Right lobe of liver (tissue), 6 donors: ENCODE measurements around the gene ASB13. TPM values are rescaled to one million over a fixed set of nuclear protein-coding genes. Genes with fewer than 3 reads are reported as not detected.

ENCODE experiments used
- ATAC-seq, 4 donors: fragments of 200-7000 bp; cut with Tn5 transposase; one replicate each; pipeline ENCODE4 v1.9.1; 2020; ENCODE audit warnings: mild to moderate bottlenecking in 4 of 4, moderate library complexity in 4 of 4
- DNase-seq, 3 donors: peaks; one replicate each; pipeline ENCODE4 v3.0.0-alpha.2; 2020
- H3K27ac ChIP-seq, 3 donors: fragments of 200-600 bp; one replicate each; pipeline ENCODE4 v1.8.0; 2022
- H3K27me3 ChIP-seq, 2 donors: fragments of 200-600 bp; one replicate each; pipeline ENCODE4 v1.8.0; 2022
- H3K36me3 ChIP-seq, 4 donors: fragments of 200-600 bp; sonication (generic) in 1 of 4; one replicate each; pipeline versions ENCODE4 v1.5.1 to v1.8.0; 2017 to 2022; ENCODE audit warnings: control low read depth in 1 of 4
- H3K4me1 ChIP-seq, 4 donors: fragments of 200-600 bp; sonication (generic) in 1 of 4; one replicate each; pipeline versions ENCODE4 v1.5.1 to v1.8.0; 2017 to 2022; ENCODE audit warnings: control low read depth in 1 of 4
- H3K4me3 ChIP-seq, 3 donors: fragments of 200-600 bp; one replicate each; pipeline ENCODE4 v1.8.0; 2022
- H3K9me3 ChIP-seq, 4 donors: fragments of 200-600 bp; sonication (generic) in 1 of 4; one replicate each; pipeline versions ENCODE4 v1.5.1 to v1.8.0; 2017 to 2022; ENCODE audit warnings: control low read depth in 1 of 4
- POLR2A ChIP-seq: fragments of 450-650 bp; IDR thresholded peaks from one replicate; pipeline ENCODE4 v1.6.1; 2017; ENCODE audit warnings: antibody characterized with exemption, mild to moderate bottlenecking
- WGBS: methylation state at CpG from one replicate; pipeline ENCODE4 v1.1.6; 2018; ENCODE audit warnings: low coverage, low lambda C conversion rate; ENCODE audit not compliant: insufficient coverage; ENCODE audit errors: missing lambda C conversion rate; 5-methylcytosine and 5-hydroxymethylcytosine counted together
- intact Hi-C, 2 donors: fragments of 100-400 bp; cut with DNase I; formaldehyde crosslinking; loops; one replicate each; pipeline versions ENCODE4 v1.11.2 to v1.14.1; 2022
- total RNA-seq, 6 experiments: library from RNA; depleted of rRNA in 2 of 6; stranded (reverse); fragments of >200 nt in 2 of 6; fragmentation: NEBNext Ultra II Directional in 3 of 6; extraction: Animal tissue kit (Norgen Biotek cat#: 25700) in 3 of 6; gene quantifications; one replicate each; pipeline versions ENCODE4 v1.1.0 to v1.2.4, GENCODE V29; 2016 to 2023
- TF ChIP-seq, protein P1 (sequence below), 4 donors: fragments of 200-600 bp in 3 of 4; fragments of 450-650 bp in 1 of 4; IDR thresholded peaks; one replicate each; pipeline versions ENCODE4 v1.5.1 to v1.8.0; 2016 to 2022; ENCODE audit warnings: antibody characterized with exemption in 4 of 4, mild to moderate bottlenecking in 2 of 4
- donor health status: DM: no; HTN: yes; CAD: no.
- donor health status: DM: no; HTN: no; CAD: no.
- donor health status: DM: no; HTN: no; CAD: no.
- donor health status: DM: no; HTN: yes; CAD: no.
- donor health status: DM: no; HTN: yes; CAD: no.

The ASB13 gene
- total RNA-seq, 6 experiments from 2014 or later: 19.7 to 117 (median 64.7) TPM

DNA sequence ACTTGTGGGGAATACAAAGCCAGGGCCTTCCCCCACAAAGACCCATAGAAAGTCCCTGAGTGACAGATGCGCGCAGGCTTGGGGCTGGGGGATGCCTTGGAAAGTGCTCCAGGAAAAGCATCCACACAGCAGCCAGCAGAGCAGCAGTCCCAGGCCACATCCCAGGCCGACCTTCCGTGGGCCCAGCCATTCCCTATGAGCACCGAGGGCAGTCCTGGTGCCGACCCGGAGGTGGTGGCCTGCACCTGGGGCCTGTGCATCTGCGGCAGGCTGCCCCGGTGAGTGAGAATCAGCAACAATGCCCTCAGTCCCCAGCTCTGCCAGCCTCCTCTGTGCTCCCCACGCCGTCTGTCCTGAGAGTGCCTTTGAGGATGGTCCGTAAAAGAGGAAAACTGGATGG lies 26.4 kb downstream of the ASB13 start:
- 29% methylated on average over 1 of the region's 12 CpGs for WGBS

DNA sequence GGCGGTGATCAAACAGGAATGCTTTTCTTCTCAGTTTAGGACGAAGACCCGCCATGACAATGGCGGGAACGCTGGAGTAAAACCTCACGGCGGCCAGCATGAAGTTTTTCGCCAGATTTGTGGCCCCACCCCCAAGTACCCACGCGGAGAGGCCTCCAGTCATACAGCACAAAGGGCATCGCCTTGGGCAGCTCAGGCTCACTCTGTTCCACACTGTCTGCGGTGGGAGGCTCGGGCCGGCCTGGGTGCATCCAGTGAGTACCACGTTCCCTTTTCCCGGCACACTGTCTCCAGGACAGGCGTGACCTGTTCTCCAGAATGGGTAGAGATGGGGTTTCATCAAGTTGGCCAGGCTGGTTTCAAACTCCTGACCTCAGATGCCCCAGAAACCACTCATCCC lies 27.3 kb downstream of the ASB13 start:
- H3K27ac ChIP-seq: no peak overlapping the region
- H3K36me3 ChIP-seq: peaks cover 0 to 42% (median 28%) of the 10 kb centered on the region in 4 donors
- H3K27me3 ChIP-seq: no peaks in the 10 kb centered on the region
- intact Hi-C loops: loop anchor here in 1 of 2 donors (10.0 kb wide), 1 partner anchor 106 kb away; no protein-coding TSS in a partner anchor
- peaks cover 0 to 6% (median 3%) of the 10 kb centered on the region in 4 donors for H3K4me1 ChIP-seq
- H3K4me3 ChIP-seq: no peak overlapping the region
- H3K9me3 ChIP-seq: no peaks in the 10 kb centered on the region
- ATAC-seq (peak in 1 of 4 donors; percentile 40), DNase-seq (peak in 1 of 3 donors; percentile 47)
- 89% methylated on average over 8 of the region's 17 CpGs for WGBS
- TF ChIP-seq, protein P1, sequence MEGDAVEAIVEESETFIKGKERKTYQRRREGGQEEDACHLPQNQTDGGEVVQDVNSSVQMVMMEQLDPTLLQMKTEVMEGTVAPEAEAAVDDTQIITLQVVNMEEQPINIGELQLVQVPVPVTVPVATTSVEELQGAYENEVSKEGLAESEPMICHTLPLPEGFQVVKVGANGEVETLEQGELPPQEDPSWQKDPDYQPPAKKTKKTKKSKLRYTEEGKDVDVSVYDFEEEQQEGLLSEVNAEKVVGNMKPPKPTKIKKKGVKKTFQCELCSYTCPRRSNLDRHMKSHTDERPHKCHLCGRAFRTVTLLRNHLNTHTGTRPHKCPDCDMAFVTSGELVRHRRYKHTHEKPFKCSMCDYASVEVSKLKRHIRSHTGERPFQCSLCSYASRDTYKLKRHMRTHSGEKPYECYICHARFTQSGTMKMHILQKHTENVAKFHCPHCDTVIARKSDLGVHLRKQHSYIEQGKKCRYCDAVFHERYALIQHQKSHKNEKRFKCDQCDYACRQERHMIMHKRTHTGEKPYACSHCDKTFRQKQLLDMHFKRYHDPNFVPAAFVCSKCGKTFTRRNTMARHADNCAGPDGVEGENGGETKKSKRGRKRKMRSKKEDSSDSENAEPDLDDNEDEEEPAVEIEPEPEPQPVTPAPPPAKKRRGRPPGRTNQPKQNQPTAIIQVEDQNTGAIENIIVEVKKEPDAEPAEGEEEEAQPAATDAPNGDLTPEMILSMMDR (IDR thresholded peaks at IDR 0.05): no peak
- TF ChIP-seq POLR2A: no peak

More for the DNA sequence above, 26.4 kb downstream of the ASB13 start:
- intact Hi-C loops: no loop called here
- H3K36me3 ChIP-seq: peaks cover 0 to 42% (median 28%) of the 10 kb centered on the region in 4 donors
- H3K4me1 ChIP-seq: peaks cover 0 to 16% (median 8%) of the 10 kb centered on the region in 4 donors
- peak in 1 of 4 donors; percentile 36 for ATAC-seq
- H3K4me3 ChIP-seq: no peak overlapping the region
- H3K27ac ChIP-seq: no peak overlapping the region
- no peaks in the 10 kb centered on the region for H3K27me3 ChIP-seq
- peak in 1 of 3 donors; percentile 44 for DNase-seq
- TF ChIP-seq, protein P1 (IDR thresholded peaks at IDR 0.05): no peak
- TF ChIP-seq POLR2A: no peak
- no peaks in the 10 kb centered on the region for H3K9me3 ChIP-seq

DNA sequence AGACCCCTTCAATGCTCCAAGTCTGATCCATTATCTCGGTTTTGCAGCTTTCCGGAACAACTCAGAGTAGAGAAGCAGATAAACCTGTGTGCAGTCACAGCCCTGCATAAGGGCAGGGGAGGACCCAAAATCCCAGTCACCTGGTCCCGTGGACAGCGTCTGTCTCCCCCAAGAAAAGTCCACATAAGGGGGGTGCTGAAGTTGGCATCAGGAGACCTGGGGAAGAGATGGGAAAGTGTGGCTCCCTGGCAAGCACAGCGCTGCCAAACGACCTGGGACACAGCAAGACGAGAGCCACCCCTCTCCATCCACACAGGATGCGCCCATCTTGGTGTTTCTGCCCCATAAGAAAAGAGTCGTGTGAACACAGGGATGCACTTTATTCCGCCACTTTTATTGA lies 27.9 kb downstream of the ASB13 start:
- H3K4me3 ChIP-seq: no peak overlapping the region
- no peak overlapping the region for H3K27ac ChIP-seq
- TF ChIP-seq, protein P1 (IDR thresholded peaks at IDR 0.05): no peak
- no peak for TF ChIP-seq POLR2A
- ATAC-seq (no peak), DNase-seq (peak in 1 of 3 donors; percentile 31)
- peaks cover 0 to 42% (median 28%) of the 10 kb centered on the region in 4 donors for H3K36me3 ChIP-seq
- H3K27me3 ChIP-seq: no peaks in the 10 kb centered on the region
- H3K4me1 ChIP-seq: peaks cover 0 to 2% (median under 1%) of the 10 kb centered on the region in 4 donors
- intact Hi-C loops: loop anchor here in 1 of 2 donors (10.0 kb wide), 1 partner anchor 106 kb away; no protein-coding TSS in a partner anchor
- 100% methylated on average over 1 of the region's 10 CpGs for WGBS
- no peaks in the 10 kb centered on the region for H3K9me3 ChIP-seq

DNA sequence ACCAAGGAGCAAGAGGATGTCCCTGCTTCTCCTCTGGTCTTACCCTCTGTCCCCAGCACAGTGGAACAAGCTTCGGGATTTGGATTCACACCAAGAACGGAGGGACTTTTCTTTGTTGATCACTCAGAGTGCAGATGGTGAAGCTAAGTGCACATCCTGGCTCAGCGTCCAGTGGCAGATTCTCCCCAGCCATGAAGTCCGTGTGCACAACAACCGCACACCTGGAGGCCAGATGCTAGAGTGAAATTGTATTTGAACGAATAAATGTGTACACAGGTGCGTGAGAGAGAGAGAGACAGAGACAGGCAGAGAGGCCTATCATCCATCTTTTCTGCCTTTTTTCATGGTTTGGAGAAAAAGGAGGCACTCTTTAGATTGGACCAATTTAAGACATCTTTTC lies 31.5 kb downstream of the ASB13 start:
- intact Hi-C loops: loop anchor here in 1 of 2 donors (10.0 kb wide), 1 partner anchor 110 kb away; no protein-coding TSS in a partner anchor
- WGBS: 60% methylated on average over 6 of the region's 7 CpGs

More for the DNA sequence above, 31.5 kb downstream of the ASB13 start:
- Histone ChIP-seq H3K4me3 (no peak overlapping the region), H3K9me3 (no peaks in the 10 kb centered on the region), H3K27me3 (no peaks in the 10 kb centered on the region), H3K4me1 (peaks cover 0 to 28% (median 13%) of the 10 kb centered on the region in 4 donors), H3K36me3 (peaks cover 0 to 16% (median 9%) of the 10 kb centered on the region in 4 donors), H3K27ac (no peak overlapping the region)
- TF ChIP-seq POLR2A: no peak
- TF ChIP-seq, protein P1 (IDR thresholded peaks at IDR 0.05): no peak
- DNase-seq: peak in 1 of 3 donors; percentile 11
- ATAC-seq: no peak
